HFF-Myc (cell line): ENCODE data around the gene DCLRE1A.

ENCODE experiments used
- DNase-seq: peaks from one replicate; pipeline ENCODE4 v3.0.0-alpha.2; 2011; ENCODE audit warnings: low read depth; ENCODE audit errors: extremely low read depth
- H3K4me3 ChIP-seq: replicated peaks from 2 replicates; pipeline ENCODE4 v1.5.1; 2011; ENCODE audit warnings: low read depth, mild to moderate bottlenecking, control low read depth, low read length
- TF ChIP-seq, protein P1 (sequence below): IDR thresholded peaks from 2 replicates; pipeline ENCODE4 v1.5.1; 2012; ENCODE audit warnings: mild to moderate bottlenecking, low read depth, low read length, control low read depth; ENCODE audit errors: missing control alignments

DCLRE1A gene

DNA sequence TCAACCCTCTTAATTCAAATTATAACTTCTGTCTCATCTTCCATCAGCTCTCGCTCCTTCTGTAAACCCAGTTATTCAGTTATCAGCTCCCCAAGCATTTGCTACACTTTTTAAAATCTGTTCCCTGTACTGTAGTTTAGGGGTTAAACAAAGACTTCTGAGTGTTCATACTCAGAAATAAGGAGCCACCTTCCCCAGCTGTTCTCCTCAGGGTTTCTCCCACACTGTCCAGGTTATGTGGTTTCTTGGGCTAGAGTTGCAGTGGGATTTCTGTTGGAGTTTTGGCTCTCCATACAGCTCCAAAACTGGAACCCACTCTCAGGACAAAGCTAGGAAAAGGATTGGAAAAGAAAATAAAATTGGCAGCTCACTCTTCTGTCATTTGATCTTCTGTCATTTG is 21.3 kb upstream of the DCLRE1A start:
- TF ChIP-seq, protein P1, sequence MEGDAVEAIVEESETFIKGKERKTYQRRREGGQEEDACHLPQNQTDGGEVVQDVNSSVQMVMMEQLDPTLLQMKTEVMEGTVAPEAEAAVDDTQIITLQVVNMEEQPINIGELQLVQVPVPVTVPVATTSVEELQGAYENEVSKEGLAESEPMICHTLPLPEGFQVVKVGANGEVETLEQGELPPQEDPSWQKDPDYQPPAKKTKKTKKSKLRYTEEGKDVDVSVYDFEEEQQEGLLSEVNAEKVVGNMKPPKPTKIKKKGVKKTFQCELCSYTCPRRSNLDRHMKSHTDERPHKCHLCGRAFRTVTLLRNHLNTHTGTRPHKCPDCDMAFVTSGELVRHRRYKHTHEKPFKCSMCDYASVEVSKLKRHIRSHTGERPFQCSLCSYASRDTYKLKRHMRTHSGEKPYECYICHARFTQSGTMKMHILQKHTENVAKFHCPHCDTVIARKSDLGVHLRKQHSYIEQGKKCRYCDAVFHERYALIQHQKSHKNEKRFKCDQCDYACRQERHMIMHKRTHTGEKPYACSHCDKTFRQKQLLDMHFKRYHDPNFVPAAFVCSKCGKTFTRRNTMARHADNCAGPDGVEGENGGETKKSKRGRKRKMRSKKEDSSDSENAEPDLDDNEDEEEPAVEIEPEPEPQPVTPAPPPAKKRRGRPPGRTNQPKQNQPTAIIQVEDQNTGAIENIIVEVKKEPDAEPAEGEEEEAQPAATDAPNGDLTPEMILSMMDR = no peak
- H3K4me3 ChIP-seq = no peak overlapping the region
- DNase-seq = no peak

GRCh38 chr10:113872139-113873030 is 18.5 kb upstream of the DCLRE1A start:
- DNase-seq = no peak
- no peak overlapping the region for H3K4me3 ChIP-seq
- TF ChIP-seq, protein P1 = no peak

DNA sequence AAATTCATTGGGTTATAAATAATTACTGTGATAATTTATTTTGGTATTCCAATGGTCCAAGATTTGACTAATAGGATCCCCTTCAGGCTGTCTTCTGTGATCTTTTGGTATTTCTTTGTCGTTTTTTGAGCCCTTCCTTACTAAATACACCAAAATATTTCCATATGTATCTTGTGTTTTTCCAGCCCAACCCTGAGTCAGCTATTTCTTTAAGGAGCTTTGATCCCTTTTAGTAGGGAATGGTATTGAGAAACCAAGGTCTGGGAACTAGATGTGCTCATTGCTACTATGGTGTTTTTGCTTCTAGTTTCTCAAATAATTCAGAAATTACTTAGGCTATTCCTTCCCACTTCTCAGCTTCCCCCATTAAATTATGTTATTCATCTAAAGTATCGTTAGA is 15.9 kb upstream of the DCLRE1A start:
- H3K4me3 ChIP-seq = no peak overlapping the region
- no peak for DNase-seq
- TF ChIP-seq, protein P1 = no peak

- TF ChIP-seq, protein P1 = no peak
- no peak overlapping the region for H3K4me3 ChIP-seq
These were observed 14.0 kb upstream of the DCLRE1A start for GRCh38 chr10:113867904-113868303.

DNA sequence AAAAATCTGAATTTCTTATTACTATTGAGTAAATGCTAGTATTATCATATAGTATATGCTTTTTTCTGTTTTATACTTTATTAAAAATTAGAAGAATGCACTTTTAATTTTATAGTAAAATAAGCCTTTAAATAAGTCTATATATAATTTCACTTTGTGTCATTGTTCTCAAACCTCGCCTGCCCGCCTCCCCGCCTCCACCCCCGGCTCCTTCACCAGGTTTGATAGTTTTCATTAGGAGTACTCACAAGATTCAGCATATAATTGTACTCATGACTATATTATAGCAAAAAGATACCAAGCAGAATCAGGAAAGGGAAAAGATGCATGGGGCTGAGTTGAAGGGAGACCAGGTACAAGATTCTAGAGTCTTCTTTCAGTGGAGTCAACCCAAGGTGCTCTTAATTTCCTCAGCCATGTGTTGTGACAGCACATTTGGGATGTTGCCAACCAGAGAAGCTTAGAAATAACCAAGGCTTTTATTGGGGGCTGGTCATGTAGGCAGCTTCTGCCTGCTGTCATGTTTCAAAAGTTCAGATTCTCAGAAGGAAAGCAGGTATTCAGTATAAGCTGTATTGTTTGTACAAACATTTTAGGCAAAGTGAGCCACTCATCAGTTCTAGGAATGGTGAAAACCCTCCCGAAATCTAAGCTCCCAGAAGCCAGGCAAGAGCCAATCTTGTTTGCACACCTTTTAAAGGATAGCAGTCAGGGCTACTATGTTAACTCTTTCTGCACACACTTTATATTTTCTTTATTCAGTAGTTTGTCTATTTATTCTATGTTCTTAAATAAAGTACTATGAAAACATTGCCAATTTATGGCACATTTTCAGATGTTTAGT is 12.9 kb upstream of the DCLRE1A start:
- no peak overlapping the region for H3K4me3 ChIP-seq
- no peak for DNase-seq
- TF ChIP-seq, protein P1 = no peak

More at GRCh38 chr10:113867904-113868303, 14.0 kb upstream of the DCLRE1A start:
- no peak for DNase-seq

DNA sequence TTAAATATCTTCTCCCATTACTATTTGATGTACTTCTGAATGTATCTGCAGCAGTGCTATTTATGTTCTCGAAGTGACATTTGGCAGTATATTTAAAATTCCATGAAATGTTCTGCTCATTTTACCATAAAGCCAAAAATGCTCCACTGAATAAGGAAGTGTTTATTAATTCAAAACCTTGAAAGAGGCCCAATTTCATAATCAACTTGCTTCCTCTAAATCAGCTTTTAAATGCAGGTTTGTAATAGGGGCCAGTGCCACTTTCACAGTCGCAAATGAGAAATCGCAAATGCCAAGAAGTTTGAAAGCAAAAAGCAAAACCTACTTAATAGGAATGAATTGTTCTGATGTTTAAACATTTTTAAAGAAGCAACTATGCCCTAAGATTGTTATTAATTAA is 12.0 kb upstream of the DCLRE1A start:
- DNase-seq = no peak
- TF ChIP-seq, protein P1 = no peak
- H3K4me3 ChIP-seq = no peak overlapping the region
